Measurements from ENCODE around the gene TBC1D2B.
A peak's percentile ranks its signal among the peaks of the same experiment; 100 is the strongest.

- peak in 1 of 2 donors; percentile 49 for TF ChIP-seq POLR2AphosphoS5 (IDR thresholded peaks at IDR 0.05; ENCODE audit: insufficient read depth in 1 of 2, low read depth in 1 of 2)
- peak in 1 of 2 donors; percentile 9 for TF ChIP-seq POLR2A (IDR thresholded peaks at IDR 0.05)
- no peak for TF ChIP-seq CTCF (IDR thresholded peaks at IDR 0.05)
Measured at GRCh38 chr15:78075490-78076230, 1.9 kb downstream of the TBC1D2B start.
